NB4 (cell line): ENCODE results near the gene RSPH6A.

Experiments used
- DNase-seq: peaks from one replicate; pipeline ENCODE4 v3.0.0; 2010; ENCODE audit warnings: low read depth
- H3K4me3 ChIP-seq: one replicate; pipeline ENCODE4 v1.5.1; 2011; ENCODE audit warnings: mild to moderate bottlenecking, low read depth, low read length, moderate library complexity
- CTCF ChIP-seq: IDR thresholded peaks from one replicate; pipeline ENCODE4 v1.5.1; 2012; ENCODE audit warnings: low read depth, low read length
- MYC ChIP-seq: IDR thresholded peaks from 2 replicates; pipeline ENCODE4 v1.6.1; 2011; ENCODE audit warnings: low read depth, low read length
- POLR2A ChIP-seq: IDR thresholded peaks from 2 replicates; pipeline ENCODE4 v1.6.1; 2011; ENCODE audit warnings: mild to moderate bottlenecking; ENCODE audit not compliant: insufficient read length; ENCODE audit errors: extremely low read depth
- TF ChIP-seq, protein P1 (sequence below): IDR thresholded peaks from 2 replicates; pipeline ENCODE4 v1.6.1; 2011; ENCODE audit warnings: low read depth, low read length

Gene RSPH6A

DNA sequence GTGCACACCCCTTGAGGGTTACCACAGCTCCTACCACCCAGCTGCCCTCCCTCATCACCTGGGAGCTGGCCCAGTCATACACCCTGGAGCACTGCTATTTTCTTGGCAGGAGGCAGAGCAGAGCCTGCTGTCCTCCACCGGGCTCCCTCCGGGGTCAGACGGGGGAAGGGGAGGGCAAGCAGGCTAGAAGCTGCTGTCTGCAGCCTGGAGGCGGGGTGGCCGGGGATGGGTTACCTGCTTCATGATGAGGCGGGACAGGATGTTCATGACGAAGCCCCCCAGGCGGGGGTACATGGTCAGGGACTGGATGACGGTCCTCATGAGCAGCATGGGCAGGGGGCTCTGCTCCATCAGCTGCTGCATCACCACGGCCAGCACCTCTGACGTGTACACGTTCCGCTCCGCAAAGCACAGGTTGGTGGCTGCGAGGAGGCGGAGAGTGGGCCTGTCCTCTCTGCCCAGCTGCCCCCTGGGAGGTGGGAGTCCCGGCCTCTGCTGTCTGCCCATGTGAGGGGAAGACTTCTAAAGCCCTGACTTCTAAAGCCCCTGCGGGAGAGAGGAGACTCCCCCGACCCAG is 2.7 kb upstream of the RSPH6A start:
- no peak overlapping the region for H3K4me3 ChIP-seq
- peak; percentile 41 for DNase-seq
- TF ChIP-seq POLR2A (no peak), MYC (no peak), CTCF (no peak)
- TF ChIP-seq, protein P1, sequence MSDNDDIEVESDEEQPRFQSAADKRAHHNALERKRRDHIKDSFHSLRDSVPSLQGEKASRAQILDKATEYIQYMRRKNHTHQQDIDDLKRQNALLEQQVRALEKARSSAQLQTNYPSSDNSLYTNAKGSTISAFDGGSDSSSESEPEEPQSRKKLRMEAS: no peak

DNA sequence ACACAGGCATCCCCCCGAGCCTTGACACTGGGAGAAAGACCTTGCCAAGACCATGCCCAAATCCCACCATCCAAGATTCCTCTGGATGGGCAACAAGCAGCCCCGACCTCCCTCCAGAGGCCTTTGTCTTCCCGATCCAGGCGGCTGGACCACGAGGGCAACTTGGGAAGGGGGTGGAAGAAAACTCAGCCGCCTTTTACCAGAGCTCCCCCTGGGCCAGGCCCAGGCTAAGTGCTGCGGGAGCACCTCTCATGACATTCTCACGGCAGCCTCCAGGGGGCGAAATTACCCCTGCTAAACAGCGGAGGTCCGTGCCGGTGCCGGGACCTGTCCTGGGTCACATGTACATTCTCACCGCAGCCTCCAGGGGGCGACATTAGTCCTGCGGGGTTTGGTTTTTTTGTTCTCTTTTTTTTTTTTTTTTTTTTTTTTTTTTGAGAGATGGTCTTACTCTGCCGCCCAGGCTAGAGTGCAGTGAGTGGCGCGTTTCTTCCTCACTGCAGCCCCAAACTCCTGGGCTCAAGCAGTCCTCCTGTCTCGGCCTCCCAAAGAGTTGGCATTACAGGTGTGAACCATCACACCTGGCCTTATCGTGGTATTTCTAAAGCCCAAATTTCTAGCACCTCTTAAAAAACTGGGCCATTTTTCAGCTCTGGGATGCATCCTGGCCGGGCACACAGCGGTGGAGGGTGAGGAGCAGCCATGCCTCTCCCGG is 2.1 kb upstream of the RSPH6A start:
- DNase-seq: peak; percentile 98
- peak; percentile 34 for TF ChIP-seq POLR2A
- TF ChIP-seq CTCF: peak; percentile 100
- TF ChIP-seq MYC: peak; percentile 97
- TF ChIP-seq, protein P1: peak; percentile 99
- no peak overlapping the region for H3K4me3 ChIP-seq

- TF ChIP-seq, protein P1: no peak
- TF ChIP-seq CTCF (no peak), MYC (no peak), POLR2A (no peak)
- no peak overlapping the region for H3K4me3 ChIP-seq
- peak; percentile 27 for DNase-seq
Measured at GRCh38 chr19:45816236-45817009, 1.3 kb upstream of the RSPH6A start.

DNA sequence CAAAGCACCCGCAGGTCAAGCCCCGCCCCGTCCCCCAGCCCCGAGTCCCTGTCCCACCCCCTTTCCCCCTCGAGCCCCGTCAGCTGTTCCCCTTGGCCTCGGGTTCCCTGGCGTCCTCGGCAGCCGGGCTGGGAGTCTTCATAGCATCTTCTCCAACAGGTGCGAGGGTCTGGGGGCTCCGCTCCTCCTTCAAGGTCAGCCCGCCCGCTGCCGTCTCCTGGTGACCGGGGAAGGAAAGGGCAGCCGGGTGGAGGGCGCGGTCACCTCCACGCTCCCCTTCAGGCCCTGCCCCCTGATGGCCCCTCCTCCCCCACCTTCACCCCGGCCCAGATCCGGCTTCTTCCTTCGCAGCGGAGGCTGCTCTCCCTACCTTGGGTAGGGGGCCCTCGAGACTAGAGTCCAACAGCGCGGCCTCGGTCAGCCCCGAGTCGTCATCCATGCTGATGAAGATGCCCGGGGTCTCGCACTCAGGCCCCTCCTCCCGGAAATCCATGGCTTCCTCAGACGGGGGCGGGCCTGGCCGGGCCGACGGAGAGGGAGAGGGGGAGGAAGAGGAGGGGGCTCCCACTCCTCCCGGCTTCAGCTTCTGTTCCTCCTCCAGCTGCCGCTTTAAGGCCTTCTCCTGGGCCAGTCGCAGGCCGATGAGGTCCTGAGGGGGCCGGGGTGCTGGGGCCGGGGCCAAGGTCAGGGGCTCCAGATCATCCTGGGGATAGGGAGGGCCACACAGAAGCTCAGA is 541 bp upstream of the RSPH6A start:
- no peak overlapping the region for H3K4me3 ChIP-seq
- DNase-seq: peak; percentile 19
- TF ChIP-seq MYC: no peak
- TF ChIP-seq POLR2A: no peak
- TF ChIP-seq CTCF: no peak
- TF ChIP-seq, protein P1: no peak

DNA sequence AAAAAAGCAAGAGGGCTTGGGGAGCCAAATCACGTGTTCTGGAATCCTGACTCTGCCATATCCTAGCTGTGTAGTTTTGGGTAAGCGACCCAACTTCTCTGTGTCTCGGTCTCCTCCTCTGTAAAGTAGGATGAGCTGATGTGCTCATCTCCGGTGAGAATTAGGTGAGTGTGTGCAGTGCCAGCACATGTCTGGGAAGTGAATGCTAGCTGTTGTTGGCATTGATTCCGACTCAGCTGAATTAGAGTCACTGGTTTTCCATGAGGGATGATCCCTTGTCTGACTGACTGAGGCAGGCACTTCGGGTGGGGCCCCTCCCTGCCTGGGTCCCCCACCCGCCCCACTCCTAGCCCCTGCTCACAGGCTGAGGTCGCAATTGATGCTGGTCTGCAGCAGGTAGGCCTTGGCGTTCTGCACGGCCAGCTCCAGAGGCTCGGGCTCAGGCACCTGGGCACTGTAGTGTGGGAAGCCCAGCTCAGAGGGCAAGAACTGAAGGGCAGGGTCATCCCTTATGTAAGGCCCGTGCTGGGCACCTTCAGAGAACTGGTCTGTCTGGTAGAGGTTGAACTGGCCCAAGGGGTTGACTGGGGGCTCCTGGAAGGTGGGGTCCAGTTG is 835 bp downstream of the RSPH6A start:
- no peak overlapping the region for H3K4me3 ChIP-seq
- no peak for TF ChIP-seq POLR2A
- TF ChIP-seq, protein P1: no peak
- TF ChIP-seq CTCF: no peak
- no peak for TF ChIP-seq MYC
- DNase-seq: peak; percentile 15
